HG02610 (cell line): ENCODE results near the gene ZCWPW1.
"Not testable (repeated sequence)": the region's sequence is repeated elsewhere in the genome, so short reads cannot be mapped to it uniquely, and the experiment has no call there.

Experiments used
- ATAC-seq: cut with Tn5 transposase; IDR thresholded peaks from one replicate; pipeline ENCODE4 v1.9.1; 2021; ENCODE audit warnings: mild to moderate bottlenecking, moderate library complexity; ENCODE audit not compliant: unreplicated experiment

ZCWPW1 gene

GRCh38 chr7:100373870-100374598, 54.5 kb downstream of the ZCWPW1 start:
- ATAC-seq = peak; percentile 50

DNA sequence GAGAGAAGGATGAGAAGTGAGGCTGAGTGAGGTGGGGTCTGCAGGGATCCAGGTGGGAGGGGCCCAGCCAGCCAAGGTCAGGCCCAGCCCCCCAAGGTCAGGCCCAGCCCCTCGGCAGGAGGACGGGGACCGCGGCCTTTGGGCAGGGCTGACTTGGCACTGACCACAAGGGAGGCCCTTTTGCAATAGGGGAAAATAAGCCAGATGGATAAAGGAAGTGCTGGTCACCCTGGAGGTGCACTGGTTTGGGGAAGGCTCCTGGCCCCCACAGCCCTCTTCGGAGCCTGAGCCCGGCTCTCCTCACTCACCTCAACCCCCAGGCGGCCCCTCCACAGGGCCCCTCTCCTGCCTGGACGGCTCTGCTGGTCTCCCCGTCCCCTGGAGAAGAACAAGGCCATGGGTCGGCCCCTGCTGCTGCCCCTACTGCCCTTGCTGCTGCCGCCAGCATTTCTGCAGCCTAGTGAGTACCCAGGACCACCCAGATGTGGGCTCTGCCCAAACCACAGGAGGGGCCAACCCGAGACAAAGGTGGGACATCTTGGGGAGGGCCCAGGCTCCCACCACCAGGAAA, 55.2 kb downstream of the ZCWPW1 start, which contains the start of gene PILRA:
Gene PILRA (plus strand): TSS at position 227 of the 571 bp plus-strand sequence. CDS start 170 bp downstream, at position 397.
- ATAC-seq = no peak

GRCh38 chr7:100372694-100373093, 55.8 kb downstream of the ZCWPW1 start:
- ATAC-seq = no peak

DNA sequence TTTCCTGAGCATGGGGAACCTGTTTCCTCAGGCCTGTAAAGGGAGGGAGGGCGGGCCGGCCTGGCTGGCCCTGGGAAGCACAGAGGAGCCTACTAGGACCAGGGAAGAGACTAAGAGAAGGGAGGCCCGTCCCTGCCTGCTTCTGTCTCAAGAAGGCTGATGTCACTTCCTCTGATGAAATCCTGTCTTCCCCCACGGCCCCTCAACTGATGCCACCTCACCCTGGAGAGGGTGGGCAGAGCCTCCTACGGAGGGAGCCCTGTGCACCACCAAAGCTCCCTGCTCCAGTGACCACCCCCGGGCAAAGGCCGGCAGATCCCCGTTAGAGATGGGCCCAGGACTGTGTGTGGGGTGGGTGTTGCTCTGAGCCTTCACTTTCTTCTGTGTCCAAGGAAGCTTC, 56.2 kb downstream of the ZCWPW1 start:
- ATAC-seq = no peak

DNA sequence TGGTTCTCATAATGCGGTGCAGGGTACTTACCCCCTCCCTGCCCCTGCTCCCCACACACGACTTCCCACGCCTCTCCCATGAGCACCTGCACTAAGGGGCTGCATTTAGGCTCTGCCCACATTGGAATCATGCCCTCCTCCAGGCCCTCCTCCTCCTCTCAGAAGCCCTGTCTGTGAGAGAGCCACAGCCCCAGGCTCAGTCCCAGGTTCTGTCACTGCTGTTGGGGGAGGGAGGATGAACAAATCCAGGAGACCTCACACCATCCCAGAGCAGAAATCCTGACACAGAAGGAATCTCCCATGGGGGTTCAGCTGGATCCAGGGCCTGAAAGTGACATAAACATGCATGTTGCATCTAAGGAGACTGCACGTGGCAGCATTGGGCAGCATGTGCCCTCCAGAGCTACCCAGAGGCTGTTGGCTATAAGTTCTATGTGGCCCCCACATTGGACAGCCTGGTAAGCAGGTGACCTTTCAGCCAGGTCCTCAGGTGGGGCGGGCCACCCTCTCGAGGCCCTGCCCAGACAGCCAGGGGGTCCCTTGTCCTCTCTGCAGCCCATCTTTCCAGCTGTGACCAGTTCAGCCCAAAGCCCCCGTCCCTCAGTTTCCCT, 56.8 kb downstream of the ZCWPW1 start:
- ATAC-seq = no peak

DNA sequence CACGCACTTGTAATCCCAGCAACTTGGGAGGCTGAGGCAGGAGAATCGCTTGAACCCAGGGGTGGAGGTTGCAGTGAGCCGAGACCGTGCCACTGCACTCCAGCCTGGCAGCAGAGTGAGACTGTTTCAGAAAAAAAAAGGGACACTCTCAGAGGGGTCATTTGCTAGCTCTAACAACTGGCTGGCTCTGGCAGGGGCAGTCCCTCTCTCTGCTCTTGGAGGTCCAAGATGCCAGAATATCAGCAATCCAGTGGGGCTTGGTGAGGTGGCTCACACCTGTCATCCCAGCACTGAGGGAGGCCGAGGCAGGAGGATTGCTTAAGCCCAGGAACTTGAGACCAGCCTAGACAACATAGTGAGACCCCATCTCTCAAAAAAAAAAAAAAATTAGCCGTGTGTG, 57.8 kb downstream of the ZCWPW1 start:
- ATAC-seq = no peak

- ATAC-seq = no peak
Measured at GRCh38 chr7:100370303-100370702, 58.2 kb downstream of the ZCWPW1 start.

DNA sequence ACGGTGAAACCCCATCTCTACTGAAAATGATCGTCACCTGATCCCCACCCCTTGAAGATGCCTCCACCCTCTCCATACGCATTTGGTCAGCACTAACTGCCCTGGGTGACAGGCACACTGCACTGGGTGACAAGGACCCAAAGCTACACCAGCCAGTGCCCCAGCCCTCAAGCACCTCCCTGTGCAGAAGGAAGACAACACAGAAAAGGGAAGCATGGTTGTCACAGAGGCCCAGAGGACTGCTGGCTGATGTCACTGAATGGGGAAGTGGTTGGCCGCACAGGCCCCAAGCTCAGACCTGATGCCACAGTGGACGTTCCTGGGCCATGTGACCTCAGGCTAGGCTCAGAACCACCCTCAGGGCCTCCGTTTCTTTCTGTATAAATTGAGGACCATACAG, 59.4 kb downstream of the ZCWPW1 start:
- peak; percentile 47 for ATAC-seq

GRCh38 chr7:100367676-100368613, 60.6 kb downstream of the ZCWPW1 start:
- ATAC-seq = no peak

- ATAC-seq = no peak
Measured at GRCh38 chr7:100367251-100367620, 61.3 kb downstream of the ZCWPW1 start.

DNA sequence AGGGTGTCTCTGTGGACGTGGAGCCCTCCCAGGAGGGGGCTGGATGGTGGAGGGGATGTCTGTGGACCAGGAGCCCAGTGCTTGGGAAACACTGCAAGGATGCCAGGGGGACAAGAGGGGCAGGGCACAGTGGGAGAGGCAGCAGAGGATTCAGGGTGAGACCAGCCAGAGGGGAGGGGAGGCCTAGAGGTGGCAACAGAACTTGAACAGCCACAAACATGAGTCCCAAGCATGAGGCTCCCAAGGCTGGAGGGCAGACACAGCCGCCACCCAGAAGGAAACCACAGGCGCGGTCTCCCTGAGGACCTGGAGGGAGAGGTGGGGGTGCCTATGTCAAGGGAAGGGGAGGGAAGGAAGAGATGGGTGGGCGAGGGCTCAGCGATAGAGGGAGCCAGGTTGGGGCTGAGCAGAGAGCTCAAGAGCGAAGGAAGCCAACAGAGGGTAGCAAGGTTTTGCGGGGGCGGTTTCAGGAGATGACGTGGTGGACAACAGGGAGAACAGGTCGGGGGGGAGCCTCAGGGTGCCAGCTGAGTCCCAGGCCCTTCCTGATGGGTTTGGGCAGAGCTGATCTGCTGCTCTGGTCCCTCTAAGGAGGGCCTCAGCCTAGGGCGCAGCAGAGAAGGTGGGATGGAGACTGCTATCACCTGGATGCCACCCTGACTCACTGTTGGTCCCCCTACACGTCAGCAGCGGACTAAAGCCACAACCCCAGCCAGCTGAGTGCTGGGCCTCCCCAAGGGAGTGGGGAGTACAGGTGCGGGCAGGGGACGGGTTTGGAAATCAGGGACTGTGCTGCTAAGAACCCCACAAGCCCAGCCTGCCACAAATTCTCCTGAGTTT, 61.9 kb downstream of the ZCWPW1 start:
- ATAC-seq = no peak

GRCh38 chr7:100365998-100366367, 62.5 kb downstream of the ZCWPW1 start:
- peak; percentile 1 for ATAC-seq

DNA sequence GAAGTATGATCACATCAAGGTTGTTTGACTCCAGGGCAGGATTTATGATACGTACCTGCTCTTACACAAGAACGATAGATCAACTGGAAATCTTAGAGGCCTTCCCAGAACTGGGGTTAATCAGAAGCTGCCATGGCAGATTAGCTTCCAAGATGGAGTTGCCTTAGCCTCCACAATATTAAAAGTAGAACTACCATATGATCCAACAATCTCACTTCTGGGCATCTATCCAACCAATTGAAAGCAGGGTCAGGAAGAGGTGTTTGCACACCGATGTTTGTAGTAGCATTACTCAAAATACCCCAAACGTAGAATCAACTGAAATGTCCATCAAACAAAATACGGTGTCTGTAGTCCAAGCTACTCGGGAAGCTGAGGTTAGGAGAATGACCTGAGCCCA, 64.0 kb downstream of the ZCWPW1 start:
- ATAC-seq = no peak

DNA sequence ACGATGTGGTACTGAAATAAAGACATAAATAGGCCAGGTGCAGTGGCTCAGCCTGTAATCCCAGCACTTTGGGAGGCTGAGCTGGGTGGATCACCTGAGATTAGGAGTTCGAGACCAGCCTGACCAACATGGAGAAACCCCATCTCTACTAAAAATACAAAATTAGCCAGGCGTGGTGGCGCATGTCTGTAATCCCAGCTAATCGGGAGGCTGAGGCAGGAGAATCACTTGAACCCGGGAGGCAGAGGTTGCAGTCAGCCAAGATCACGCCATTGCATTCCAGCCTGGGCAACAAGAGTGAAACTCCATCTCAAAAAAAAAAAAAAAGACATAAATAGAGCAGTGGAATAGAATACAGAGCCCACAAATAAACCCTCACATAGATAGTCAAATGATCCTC, 64.7 kb downstream of the ZCWPW1 start:
- ATAC-seq = not testable (repeated sequence)

DNA sequence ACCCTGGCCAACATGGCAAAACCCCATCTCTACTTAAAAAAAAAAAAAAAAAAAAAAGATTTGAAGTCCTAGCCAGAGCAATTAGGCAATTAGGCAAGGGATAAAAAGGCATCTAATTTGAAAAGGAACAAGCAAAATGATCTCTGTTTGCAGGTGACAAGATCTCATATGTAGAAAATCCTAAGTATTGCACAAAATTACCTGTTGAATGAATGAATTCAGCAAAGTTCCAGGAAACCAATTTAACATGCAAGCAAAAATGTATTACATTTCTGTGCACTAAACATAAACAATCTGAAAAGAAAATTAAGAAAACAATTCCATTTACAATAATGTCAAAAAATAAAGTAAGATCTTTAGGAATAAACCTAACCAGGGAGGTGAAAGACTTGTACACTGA, 65.4 kb downstream of the ZCWPW1 start:
- ATAC-seq = no peak

- ATAC-seq = no peak
Measured at GRCh38 chr7:100360135-100360854, 68.2 kb downstream of the ZCWPW1 start.

DNA sequence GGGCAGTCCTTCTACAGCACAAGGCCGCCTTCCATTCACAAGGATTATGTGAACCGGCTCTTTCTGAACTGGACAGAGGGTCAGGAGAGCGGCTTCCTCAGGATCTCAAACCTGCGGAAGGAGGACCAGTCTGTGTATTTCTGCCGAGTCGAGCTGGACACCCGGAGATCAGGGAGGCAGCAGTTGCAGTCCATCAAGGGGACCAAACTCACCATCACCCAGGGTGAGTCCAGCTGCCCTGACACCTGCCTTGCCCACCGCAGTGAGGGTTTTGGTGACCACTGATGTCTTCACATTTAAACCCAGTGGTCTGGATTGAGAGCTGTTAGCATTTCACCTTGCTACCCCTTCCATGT, 69.7 kb downstream of the ZCWPW1 start:
- ATAC-seq = no peak

GRCh38 chr7:100358027-100358856, 70.3 kb downstream of the ZCWPW1 start, which contains the start of gene PILRB:
Gene PILRB (plus strand): TSS chr7:100358117. CDS start chr7:100358303, 186 bp downstream.
- peak; percentile 53 for ATAC-seq

DNA sequence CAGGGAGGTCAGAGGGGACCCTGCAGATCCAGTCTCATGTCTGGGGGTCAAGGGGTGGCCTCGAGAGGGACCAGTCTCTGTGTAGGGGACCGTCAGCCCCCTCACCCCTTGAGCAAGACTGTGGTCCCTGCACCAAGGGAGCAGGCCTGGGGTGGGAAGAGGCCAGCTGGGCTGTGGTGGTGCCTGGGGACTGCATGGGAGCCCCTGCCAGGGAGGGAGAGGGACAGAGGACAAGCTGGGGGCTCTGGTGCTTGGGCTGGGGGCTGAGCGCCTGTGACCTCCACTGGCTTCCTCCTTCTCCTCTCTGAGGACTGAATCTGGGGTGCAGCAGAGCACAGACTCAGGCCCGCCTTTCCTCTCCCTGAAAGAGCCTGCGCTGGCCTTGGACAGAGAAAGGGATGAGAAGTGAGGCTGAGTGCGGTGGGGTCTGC, 71.4 kb downstream of the ZCWPW1 start:
- ATAC-seq = no peak
